Ramos (cell line): Measurements from ENCODE around the gene MFN2.
"Not testable (repeated sequence)": the region's sequence is repeated elsewhere in the genome, so short reads cannot be mapped to it uniquely, and the experiment has no call there.

Source experiments
- in situ Hi-C: fragments of 300-500 bp; cut with MboI; formaldehyde crosslinking; loops from one replicate; pipeline ENCODE4 v1.14.3; 2022; ENCODE audit warnings: low sequenced_read_pairs; ENCODE audit not compliant: unreplicated experiment

The MFN2 gene

GRCh38 chr1:12040457-12041051, 60.3 kb downstream of the MFN2 start:
- in situ Hi-C loops: no loop called here

- in situ Hi-C loops: not testable (repeated sequence)
Observed at GRCh38 chr1:12044187-12044877, 64.1 kb downstream of the MFN2 start.

GRCh38 chr1:12046749-12047119, 66.5 kb downstream of the MFN2 start:
- in situ Hi-C loops: no loop called here

GRCh38 chr1:12047120-12047876, 67.1 kb downstream of the MFN2 start:
- in situ Hi-C loops: no loop called here

GRCh38 chr1:12048372-12048771, 68.1 kb downstream of the MFN2 start:
- in situ Hi-C loops: no loop called here

- in situ Hi-C loops: no loop called here
Observed at GRCh38 chr1:12049616-12050015, 69.4 kb downstream of the MFN2 start.

GRCh38 chr1:12051361-12051760, 71.1 kb downstream of the MFN2 start:
- in situ Hi-C loops: no loop called here

GRCh38 chr1:12052008-12052573, 71.8 kb downstream of the MFN2 start:
- in situ Hi-C loops: no loop called here

GRCh38 chr1:12052997-12053686, 72.9 kb downstream of the MFN2 start:
- in situ Hi-C loops: no loop called here

GRCh38 chr1:12053752-12054548, 73.7 kb downstream of the MFN2 start:
- in situ Hi-C loops: no loop called here

GRCh38 chr1:12055259-12055658, 75.0 kb downstream of the MFN2 start:
- in situ Hi-C loops: no loop called here

- in situ Hi-C loops: no loop called here
Observed at GRCh38 chr1:12056331-12056841, 76.1 kb downstream of the MFN2 start.

GRCh38 chr1:12057382-12057781, 77.1 kb downstream of the MFN2 start:
- in situ Hi-C loops: no loop called here

GRCh38 chr1:12057940-12058687, 77.9 kb downstream of the MFN2 start:
- in situ Hi-C loops: no loop called here

- in situ Hi-C loops: no loop called here
Observed at GRCh38 chr1:12059226-12059625, 79.0 kb downstream of the MFN2 start.

GRCh38 chr1:12059722-12060464, 79.6 kb downstream of the MFN2 start:
- in situ Hi-C loops: no loop called here

- in situ Hi-C loops: no loop called here
Observed at GRCh38 chr1:12060500-12060899, 80.3 kb downstream of the MFN2 start.
